WTC11 (cell line): Measurements from ENCODE around the gene SH3GL1. TPM values are rescaled to one million over a fixed set of nuclear protein-coding genes. Genes with fewer than 3 reads are reported as not detected.

Experiments used
- ATAC-seq: fragments of 200-7000 bp; cut with Tn5 transposase; 2 replicates; pipeline ENCODE4 v1.10.0; 2021; ENCODE audit warnings: mild to moderate bottlenecking, moderate library complexity
- CTCF ChIA-PET: fragments of 300-600 bp; sonication (Branson Sonifier 250); formaldehyde crosslinking; loops from one replicate; lab custom pipeline; 2021; ENCODE audit warnings: antibody characterized with exemption; lab: Charles Lee
- POLR2A ChIA-PET: fragments of 350-600 bp; sonication (Branson Sonifier 250); formaldehyde crosslinking; loops from one replicate; lab custom pipeline; 2021; ENCODE audit warnings: antibody characterized with exemption; lab: Charles Lee
- DNase-seq: peaks from one replicate; pipeline ENCODE4 v3.0.0; 2021; ENCODE audit warnings: low spot score
- H3K27ac Mint-ChIP-seq: 2 replicates; pipeline ENCODE4 v1.8.0; 2021; ENCODE audit warnings: mixed read lengths
- H3K27me3 Mint-ChIP-seq: 2 replicates; pipeline ENCODE4 v1.8.0; 2021; ENCODE audit warnings: low read depth, mild to moderate bottlenecking, moderate library complexity, mixed read lengths
- H3K36me3 Mint-ChIP-seq: 2 replicates; pipeline ENCODE4 v1.8.0; 2021; ENCODE audit warnings: mixed read lengths
- H3K4me1 Mint-ChIP-seq: 2 replicates; pipeline ENCODE4 v1.8.0; 2022; ENCODE audit warnings: mixed read lengths
- H3K4me3 Mint-ChIP-seq: 2 replicates; pipeline ENCODE4 v1.8.0; 2021; ENCODE audit warnings: mild to moderate bottlenecking, moderate library complexity, mixed read lengths
- H3K9me3 Mint-ChIP-seq: 2 replicates; pipeline ENCODE4 v1.8.0; 2021; ENCODE audit warnings: mixed read lengths
- AR ChIP-seq: fragments of 250-450 bp; sonication (Bioruptor Pico); IDR thresholded peaks from 2 replicates; pipeline ENCODE4 v1.9.0; 2021; ENCODE audit warnings: mild to moderate bottlenecking
- ARID4B ChIP-seq: sonication (generic); formaldehyde crosslinking; IDR thresholded peaks from 2 replicates; pipeline ENCODE4 v1.8.0; 2023; ENCODE audit warnings: missing genetic modification reagents, mild to moderate bottlenecking, borderline replicate concordance
- ATF1 ChIP-seq: sonication (generic); formaldehyde crosslinking; IDR thresholded peaks from 2 replicates; pipeline ENCODE4 v1.8.1; 2023; ENCODE audit warnings: mild to moderate bottlenecking, moderate library complexity, missing genetic modification reagents
- E2F1 ChIP-seq: sonication (generic); formaldehyde crosslinking; IDR thresholded peaks from 2 replicates; pipeline ENCODE4 v1.8.0; 2022; ENCODE audit warnings: mild to moderate bottlenecking, missing genetic modification reagents
- E2F5 ChIP-seq: sonication (generic); formaldehyde crosslinking; IDR thresholded peaks from 2 replicates; pipeline ENCODE4 v1.8.1; 2022; ENCODE audit warnings: mild to moderate bottlenecking, moderate library complexity, missing genetic modification reagents
- EMX1 ChIP-seq: fragments of 250-450 bp; sonication (Bioruptor Pico); IDR thresholded peaks from 2 replicates; pipeline ENCODE4 v1.8.0; 2021; ENCODE audit warnings: mild to moderate bottlenecking
- ERG ChIP-seq: fragments of 250-450 bp; sonication (Bioruptor Pico); IDR thresholded peaks from 2 replicates; pipeline ENCODE4 v1.8.0; 2021; ENCODE audit warnings: mild to moderate bottlenecking
- ETV6 ChIP-seq: sonication (generic); formaldehyde crosslinking; IDR thresholded peaks from 2 replicates; pipeline ENCODE4 v1.8.1; 2022; ENCODE audit warnings: mild to moderate bottlenecking, missing genetic modification reagents
- MXD4 ChIP-seq: fragments of 250-450 bp; sonication (Bioruptor Pico); IDR thresholded peaks from 2 replicates; pipeline ENCODE4 v1.8.0; 2021; ENCODE audit warnings: mild to moderate bottlenecking, moderate library complexity, borderline replicate concordance
- NR1H2 ChIP-seq: sonication (generic); formaldehyde crosslinking; IDR thresholded peaks from 2 replicates; pipeline ENCODE4 v1.9.0; 2021; ENCODE audit warnings: mild to moderate bottlenecking, moderate library complexity, missing genetic modification reagents
- TEAD1 ChIP-seq: sonication (generic); formaldehyde crosslinking; IDR thresholded peaks from 2 replicates; pipeline ENCODE4 v1.8.0; 2022; ENCODE audit warnings: mild to moderate bottlenecking, missing genetic modification reagents
- ZBTB43 ChIP-seq: sonication (generic); formaldehyde crosslinking; IDR thresholded peaks from 2 replicates; pipeline ENCODE4 v1.8.1; 2023; ENCODE audit warnings: mild to moderate bottlenecking, missing genetic modification reagents
- ZMAT4 ChIP-seq: fragments of 250-450 bp; sonication (Bioruptor Pico); IDR thresholded peaks from 2 replicates; pipeline ENCODE4 v1.9.0; 2021; ENCODE audit warnings: mild to moderate bottlenecking
- ZNF232 ChIP-seq: sonication (generic); formaldehyde crosslinking; IDR thresholded peaks from 2 replicates; pipeline ENCODE4 v1.8.0; 2022; ENCODE audit warnings: mild to moderate bottlenecking, missing genetic modification reagents
- ZNF317 ChIP-seq: sonication (generic); formaldehyde crosslinking; IDR thresholded peaks from 2 replicates; pipeline ENCODE4 v1.8.1; 2023; ENCODE audit warnings: low read depth, mild to moderate bottlenecking, moderate library complexity, missing genetic modification reagents, borderline replicate concordance
- ZNF532 ChIP-seq: fragments of 250-450 bp; sonication (Bioruptor Pico); IDR thresholded peaks from 2 replicates; pipeline ENCODE4 v1.9.0; 2021; ENCODE audit warnings: mild to moderate bottlenecking, borderline replicate concordance
- total RNA-seq: library from RNA; stranded (reverse); gene quantifications from 3 replicates; pipeline ENCODE4 v1.2.3, GENCODE V29; 2021

SH3GL1 gene
- total RNA-seq, 1 experiment from 2014 or later, result 109 TPM

- CTCF ChIA-PET, result interaction anchor here (1.4 to 5.8 kb wide), 5 partner anchors 30 to 90 kb away, joined by 3 to 35 read pairs (median 5); partner anchors contain the start of gene YJU2
- H3K27me3 Mint-ChIP-seq, result peaks cover 3% of the 10 kb centered on the region
- DNase-seq (no peak), ATAC-seq (no peak)
- no peak overlapping the region for H3K27ac Mint-ChIP-seq
- peaks cover 10% of the 10 kb centered on the region for H3K4me1 Mint-ChIP-seq
- no peak for TF ChIP-seq E2F5 (CRISPR knock-in tag)
- no peak for TF ChIP-seq ERG (CRISPR knock-in tag)
- no peak for TF ChIP-seq ZNF317
- H3K36me3 Mint-ChIP-seq, result peaks cover 35% of the 10 kb centered on the region
- POLR2A ChIA-PET, result no interaction called here
- peaks cover 29% of the 10 kb centered on the region for H3K9me3 Mint-ChIP-seq
- H3K4me3 Mint-ChIP-seq, result no peak overlapping the region
These were observed 77.2 kb downstream of the SH3GL1 start for GRCh38 chr19:4322942-4323665.

GRCh38 chr19:4320419-4320818 is 79.9 kb downstream of the SH3GL1 start:
- Mint-ChIP-seq H3K27me3 (no peaks in the 10 kb centered on the region; the same call in none of the 2 replicates), H3K4me1 (no peaks in the 10 kb centered on the region), H3K4me3 (no peak overlapping the region), H3K9me3 (peaks cover 32% of the 10 kb centered on the region), H3K27ac (no peak overlapping the region), H3K36me3 (peaks cover 50% of the 10 kb centered on the region)
- no peak for ATAC-seq
- ChIA-PET CTCF (interaction anchor here (0.9 to 5.8 kb wide), 3 partner anchors 22 to 53 kb away, joined by 3 to 35 read pairs (median 7); no protein-coding TSS in a partner anchor), POLR2A (interaction anchor here (0.7 to 0.8 kb wide), 2 partner anchors 10 to 53 kb away, joined by 3 read pairs; no protein-coding TSS in a partner anchor)
- DNase-seq, result no peak
- TF ChIP-seq MXD4 (CRISPR knock-in tag) (no peak), EMX1 (CRISPR knock-in tag) (no peak), ATF1 (CRISPR knock-in tag) (no peak), ARID4B (CRISPR knock-in tag) (no peak), ETV6 (CRISPR knock-in tag) (no peak), ZNF232 (no peak), NR1H2 (CRISPR knock-in tag) (no peak), ZNF532 (CRISPR knock-in tag) (no peak), ZMAT4 (no peak), ZBTB43 (no peak), E2F1 (CRISPR knock-in tag) (no peak), TEAD1 (CRISPR knock-in tag) (no peak), AR (CRISPR knock-in tag) (no peak)
